WERI-Rb-1 (cell line): ENCODE results near the gene ZNF140.

Source experiments
- DNase-seq: peaks from one replicate; pipeline ENCODE4 v3.0.0-alpha.2; 2020
- H3K27ac ChIP-seq: fragments of 250-450 bp; sonication (Bioruptor Pico); 2 replicates; pipeline ENCODE4 v1.5.1; 2020; ENCODE audit warnings: mild to moderate bottlenecking, moderate library complexity
- H3K27me3 ChIP-seq: fragments of 250-450 bp; sonication (Bioruptor Pico); 2 replicates; pipeline ENCODE4 v1.5.1; 2021; ENCODE audit warnings: mild to moderate bottlenecking, low read depth, moderate library complexity; ENCODE audit not compliant: insufficient read depth, severe bottlenecking
- H3K36me3 ChIP-seq: fragments of 250-450 bp; sonication (Bioruptor Pico); 2 replicates; pipeline ENCODE4 v1.5.1; 2020; ENCODE audit warnings: mild to moderate bottlenecking, moderate library complexity
- H3K4me3 ChIP-seq: 2 replicates; pipeline ENCODE4 v1.5.1; 2011; ENCODE audit warnings: low read depth, mild to moderate bottlenecking, control low read depth, low read length
- H3K9me3 ChIP-seq: fragments of 250-450 bp; sonication (Bioruptor Pico); 2 replicates; pipeline ENCODE4 v1.5.1; 2021; ENCODE audit warnings: mild to moderate bottlenecking, moderate library complexity; ENCODE audit not compliant: severe bottlenecking
- TF ChIP-seq, protein P1 (sequence below): IDR thresholded peaks from 2 replicates; pipeline ENCODE4 v1.5.1; 2011; ENCODE audit warnings: low read depth, mild to moderate bottlenecking, control low read depth, inconsistent platforms, low read length

Gene ZNF140

DNA sequence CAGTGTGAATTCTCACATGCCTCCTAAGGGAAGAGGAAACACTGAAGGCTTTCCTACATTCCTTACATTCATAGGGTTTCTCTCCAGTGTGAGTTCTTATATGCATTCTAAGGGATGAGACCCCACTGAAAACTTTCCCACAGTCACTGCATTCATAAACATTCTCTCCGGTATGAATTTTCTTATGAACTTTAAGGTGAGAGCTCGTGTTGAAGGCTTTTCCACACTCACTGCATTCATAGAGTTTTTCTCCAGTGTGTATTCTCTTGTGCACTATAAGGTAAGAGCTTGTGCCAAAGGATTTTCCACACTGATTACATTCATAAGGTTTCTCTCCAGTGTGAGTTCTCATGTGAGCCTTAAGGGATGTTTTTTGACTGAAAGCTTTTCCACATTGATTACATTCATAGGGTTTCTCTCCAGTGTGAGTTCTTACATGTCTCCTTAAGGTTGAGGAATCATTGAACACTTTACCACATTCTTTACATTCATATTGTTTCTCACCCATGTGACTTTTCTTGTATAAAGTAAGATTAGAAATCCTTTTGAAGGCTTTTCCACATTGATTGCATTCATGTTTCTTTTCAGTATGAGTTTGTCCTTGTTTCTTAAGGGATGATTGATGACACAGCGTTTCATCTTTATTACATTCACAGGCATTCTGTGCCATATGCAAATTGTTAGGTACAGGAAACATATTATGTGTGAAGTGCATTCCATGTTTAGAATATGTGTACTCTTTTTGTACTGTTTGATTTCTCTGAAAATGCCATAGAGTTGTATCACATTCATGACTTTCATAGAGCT lies 39.9 kb downstream of the ZNF140 start:
- no peak overlapping the region for H3K4me3 ChIP-seq
- peaks cover 70% of the 10 kb centered on the region for H3K9me3 ChIP-seq
- no peak overlapping the region for H3K27ac ChIP-seq
- TF ChIP-seq, protein P1, sequence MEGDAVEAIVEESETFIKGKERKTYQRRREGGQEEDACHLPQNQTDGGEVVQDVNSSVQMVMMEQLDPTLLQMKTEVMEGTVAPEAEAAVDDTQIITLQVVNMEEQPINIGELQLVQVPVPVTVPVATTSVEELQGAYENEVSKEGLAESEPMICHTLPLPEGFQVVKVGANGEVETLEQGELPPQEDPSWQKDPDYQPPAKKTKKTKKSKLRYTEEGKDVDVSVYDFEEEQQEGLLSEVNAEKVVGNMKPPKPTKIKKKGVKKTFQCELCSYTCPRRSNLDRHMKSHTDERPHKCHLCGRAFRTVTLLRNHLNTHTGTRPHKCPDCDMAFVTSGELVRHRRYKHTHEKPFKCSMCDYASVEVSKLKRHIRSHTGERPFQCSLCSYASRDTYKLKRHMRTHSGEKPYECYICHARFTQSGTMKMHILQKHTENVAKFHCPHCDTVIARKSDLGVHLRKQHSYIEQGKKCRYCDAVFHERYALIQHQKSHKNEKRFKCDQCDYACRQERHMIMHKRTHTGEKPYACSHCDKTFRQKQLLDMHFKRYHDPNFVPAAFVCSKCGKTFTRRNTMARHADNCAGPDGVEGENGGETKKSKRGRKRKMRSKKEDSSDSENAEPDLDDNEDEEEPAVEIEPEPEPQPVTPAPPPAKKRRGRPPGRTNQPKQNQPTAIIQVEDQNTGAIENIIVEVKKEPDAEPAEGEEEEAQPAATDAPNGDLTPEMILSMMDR = no peak
- H3K27me3 ChIP-seq = no peaks in the 10 kb centered on the region
- H3K36me3 ChIP-seq = peaks cover 65% of the 10 kb centered on the region
- no peak for DNase-seq

DNA sequence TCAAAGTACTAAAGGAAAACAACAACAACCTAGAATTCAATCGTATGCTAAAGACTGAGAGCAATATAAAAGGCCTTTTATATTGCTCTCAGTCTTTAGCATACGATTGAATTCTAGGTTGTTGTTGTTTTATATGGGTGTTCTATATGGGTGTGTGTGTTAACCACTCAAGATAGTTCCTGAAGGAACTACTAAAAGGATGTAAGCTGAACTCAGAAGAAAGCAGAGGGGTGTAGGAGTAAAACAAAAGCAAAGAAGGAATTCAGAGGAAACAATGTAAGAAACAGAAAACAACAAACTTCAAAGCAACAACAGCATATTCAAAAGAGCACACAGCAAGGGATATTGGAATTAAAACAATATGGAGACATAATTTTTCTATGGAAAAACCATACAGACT lies 44.0 kb downstream of the ZNF140 start:
- Histone ChIP-seq H3K36me3 (peaks cover 60% of the 10 kb centered on the region), H3K27me3 (no peaks in the 10 kb centered on the region), H3K4me3 (no peak overlapping the region), H3K9me3 (peaks cover 62% of the 10 kb centered on the region), H3K27ac (no peak overlapping the region)
- DNase-seq = no peak
- TF ChIP-seq, protein P1 = no peak

DNA sequence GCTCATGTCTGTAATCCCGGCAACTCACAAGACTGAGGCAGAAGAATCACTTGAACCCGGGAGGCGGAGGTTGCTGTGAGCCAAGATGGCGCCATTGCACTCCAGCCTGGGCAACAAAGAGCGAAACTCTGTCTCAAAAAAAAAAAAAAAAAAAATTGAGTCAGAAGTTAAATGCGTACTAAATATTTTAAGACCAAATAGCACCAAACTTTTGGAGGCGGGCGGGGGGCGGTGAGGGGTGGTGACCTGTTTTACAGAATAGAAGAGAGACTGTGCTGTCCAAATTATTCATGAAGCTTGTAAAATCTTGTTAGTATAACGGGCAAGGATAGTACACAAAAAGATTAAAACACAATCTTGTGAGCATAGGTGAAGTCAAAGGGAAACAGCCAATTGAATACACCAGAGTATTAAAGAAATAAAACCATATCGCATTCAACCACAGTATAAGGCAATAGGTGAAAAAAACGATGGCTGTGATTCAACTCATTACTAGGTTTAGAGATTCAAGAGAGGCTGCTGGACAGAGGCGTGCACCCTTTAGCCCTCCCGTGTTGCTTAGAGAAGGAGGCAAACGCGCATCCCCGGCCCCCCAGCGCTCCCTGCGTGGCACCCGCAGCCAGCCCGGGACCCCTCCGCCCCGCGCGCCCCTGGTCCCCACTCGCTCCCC lies 48.8 kb downstream of the ZNF140 start:
- peaks cover 40% of the 10 kb centered on the region for H3K9me3 ChIP-seq
- peak; percentile 11 for DNase-seq
- H3K4me3 ChIP-seq = peak overlapping the region; percentile 92
- peaks cover 56% of the 10 kb centered on the region for H3K36me3 ChIP-seq
- TF ChIP-seq, protein P1 = no peak
- peak overlapping the region; percentile 91 for H3K27ac ChIP-seq
- no peaks in the 10 kb centered on the region for H3K27me3 ChIP-seq

DNA sequence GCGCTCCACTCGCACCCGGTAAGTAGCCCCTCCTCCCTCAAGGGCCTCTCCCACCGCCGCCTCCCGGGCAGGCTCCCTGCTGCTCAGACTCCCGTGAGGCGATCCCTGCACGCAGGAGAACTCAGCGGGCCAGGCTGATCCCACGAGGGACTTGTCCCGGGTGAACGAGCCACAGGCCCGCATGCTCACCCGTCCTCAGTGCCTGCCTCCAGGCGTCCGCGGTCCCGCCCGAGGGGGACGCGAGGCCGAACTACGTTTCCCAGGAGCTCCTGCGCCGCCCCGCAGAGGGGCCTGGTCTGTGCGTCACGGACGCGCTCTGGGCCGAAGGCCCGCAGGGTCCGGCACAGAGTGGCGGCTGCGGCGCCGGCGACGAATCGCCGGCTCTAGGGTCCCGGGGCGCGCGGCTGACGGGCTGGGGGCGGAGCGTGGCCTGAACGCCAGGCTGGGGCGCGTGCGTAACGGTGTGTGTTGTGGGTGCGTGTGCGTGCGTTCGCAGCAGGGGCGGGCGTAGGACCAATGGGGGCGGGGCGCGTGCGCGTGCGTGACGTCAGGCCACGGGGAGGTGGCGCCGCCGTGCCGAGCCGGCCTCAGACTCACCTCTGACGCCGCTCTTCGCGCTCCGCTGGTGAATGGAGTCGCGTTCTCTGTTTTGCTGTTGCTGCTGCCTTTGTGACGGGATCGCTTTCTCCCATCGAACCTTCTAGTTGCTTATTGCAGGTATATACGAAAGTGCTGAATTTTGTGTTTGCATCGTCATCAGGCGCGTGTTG lies 49.5 kb downstream of the ZNF140 start, which contains the start of the genes ZNF10 and ZNF891:
ZNF10 (plus strand) TSS at position 590 of the 770 bp plus-strand sequence. CDS start 13,866 bp downstream, outside the sequence.
ZNF891 (minus strand) TSS at position 237 of the 770 bp plus-strand sequence. CDS start 8,356 bp downstream, outside the sequence.
- Histone ChIP-seq H3K27ac (peak within 1 kb of the TSS; percentile 91), H3K27me3 (no peaks in the 10 kb centered on the region), H3K4me3 (peak within 1 kb of the TSS; percentile 92), H3K9me3 (peaks cover 35% of the 10 kb centered on the region), H3K36me3 (peaks cover 61% of the 10 kb centered on the region)
- TF ChIP-seq, protein P1 = no peak
- DNase-seq = peak; percentile 97

DNA sequence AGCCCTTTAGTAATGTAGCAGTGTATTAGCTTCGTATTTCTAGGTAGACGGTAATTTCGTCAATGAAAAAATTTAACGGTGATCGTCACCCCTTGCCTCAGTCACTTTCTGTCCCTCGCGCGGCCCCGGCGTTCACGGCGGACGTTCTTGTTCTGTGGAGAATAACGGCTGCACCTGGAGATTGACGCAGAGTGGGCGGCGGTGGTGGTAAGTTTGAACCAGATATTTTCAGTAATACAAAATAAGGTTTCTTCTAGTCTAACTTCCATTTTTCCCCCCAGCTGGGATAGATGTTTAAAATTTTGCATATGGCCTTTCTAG lies 50.0 kb downstream of the ZNF140 start:
- peaks cover 30% of the 10 kb centered on the region for H3K9me3 ChIP-seq

More for the DNA sequence above, 50.0 kb downstream of the ZNF140 start:
- TF ChIP-seq, protein P1 = no peak
- Histone ChIP-seq H3K4me3 (peak overlapping the region; percentile 92), H3K27me3 (no peaks in the 10 kb centered on the region), H3K36me3 (peaks cover 61% of the 10 kb centered on the region), H3K27ac (peak overlapping the region; percentile 91)
- peak; percentile 33 for DNase-seq
